HEK293 (cell line): ENCODE results near the gene FAM180A.

Experiments used
- CTCF ChIP-seq: fragments of 450-650 bp; formaldehyde crosslinking; IDR thresholded peaks from 2 replicates; pipeline ENCODE4 v1.5.1; 2016; ENCODE audit warnings: missing biosample characterization, missing genetic modification characterization
- KLF7 ChIP-seq: fragments of 450-650 bp; formaldehyde crosslinking; IDR thresholded peaks from 2 replicates; pipeline ENCODE4 v1.5.1; 2016; ENCODE audit warnings: missing biosample characterization, missing genetic modification characterization, borderline replicate concordance
- PATZ1 ChIP-seq: fragments of 450-650 bp; formaldehyde crosslinking; IDR thresholded peaks from 2 replicates; pipeline ENCODE4 v1.5.1; 2016; ENCODE audit warnings: missing biosample characterization, missing genetic modification characterization
- TSHZ1 ChIP-seq: fragments of 450-650 bp; formaldehyde crosslinking; IDR thresholded peaks from 2 replicates; pipeline ENCODE4 v1.5.1; 2016; ENCODE audit warnings: missing biosample characterization, missing genetic modification characterization, borderline replicate concordance
- ZBTB8A ChIP-seq: fragments of 450-650 bp; formaldehyde crosslinking; IDR thresholded peaks from 2 replicates; pipeline ENCODE4 v1.5.1; 2016; ENCODE audit warnings: missing biosample characterization, missing genetic modification characterization
- ZNF157 ChIP-seq: fragments of 450-650 bp; formaldehyde crosslinking; IDR thresholded peaks from 2 replicates; pipeline ENCODE4 v1.5.1; 2016; ENCODE audit warnings: missing biosample characterization, missing genetic modification characterization
- ZNF174 ChIP-seq: fragments of 450-650 bp; formaldehyde crosslinking; IDR thresholded peaks from 2 replicates; pipeline ENCODE4 v1.5.0; 2017; ENCODE audit warnings: missing biosample characterization, mild to moderate bottlenecking, missing genetic modification characterization
- ZNF792 ChIP-seq: fragments of 450-650 bp; formaldehyde crosslinking; IDR thresholded peaks from 2 replicates; pipeline ENCODE4 v1.5.1; 2016; ENCODE audit warnings: missing biosample characterization, missing genetic modification characterization
- ZNF837 ChIP-seq: fragments of 450-650 bp; formaldehyde crosslinking; IDR thresholded peaks from 2 replicates; pipeline ENCODE4 v1.5.1; 2016; ENCODE audit warnings: missing biosample characterization, missing genetic modification characterization

- TF ChIP-seq PATZ1 (no peak), ZNF837 (tag by site-specific recombination) (no peak), ZNF157 (tag by site-specific recombination) (no peak), ZNF174 (tag by site-specific recombination) (no peak), ZNF792 (tag by site-specific recombination) (no peak), CTCF (tag by site-specific recombination) (no peak), KLF7 (tag by site-specific recombination) (no peak), TSHZ1 (no peak), ZBTB8A (tag by site-specific recombination) (no peak)
Observed at GRCh38 chr7:135721198-135721820, 27.3 kb downstream of the FAM180A start.
